Astrocyte of the hippocampus (primary cell): ENCODE data around the gene CDKN1B.
A peak's percentile ranks its signal among the peaks of the same experiment; 100 is the strongest.

Source experiments
- DNase-seq: peaks from one replicate; pipeline ENCODE4 v3.0.0; 2011; ENCODE audit warnings: low read depth, low spot score

Gene CDKN1B

DNA sequence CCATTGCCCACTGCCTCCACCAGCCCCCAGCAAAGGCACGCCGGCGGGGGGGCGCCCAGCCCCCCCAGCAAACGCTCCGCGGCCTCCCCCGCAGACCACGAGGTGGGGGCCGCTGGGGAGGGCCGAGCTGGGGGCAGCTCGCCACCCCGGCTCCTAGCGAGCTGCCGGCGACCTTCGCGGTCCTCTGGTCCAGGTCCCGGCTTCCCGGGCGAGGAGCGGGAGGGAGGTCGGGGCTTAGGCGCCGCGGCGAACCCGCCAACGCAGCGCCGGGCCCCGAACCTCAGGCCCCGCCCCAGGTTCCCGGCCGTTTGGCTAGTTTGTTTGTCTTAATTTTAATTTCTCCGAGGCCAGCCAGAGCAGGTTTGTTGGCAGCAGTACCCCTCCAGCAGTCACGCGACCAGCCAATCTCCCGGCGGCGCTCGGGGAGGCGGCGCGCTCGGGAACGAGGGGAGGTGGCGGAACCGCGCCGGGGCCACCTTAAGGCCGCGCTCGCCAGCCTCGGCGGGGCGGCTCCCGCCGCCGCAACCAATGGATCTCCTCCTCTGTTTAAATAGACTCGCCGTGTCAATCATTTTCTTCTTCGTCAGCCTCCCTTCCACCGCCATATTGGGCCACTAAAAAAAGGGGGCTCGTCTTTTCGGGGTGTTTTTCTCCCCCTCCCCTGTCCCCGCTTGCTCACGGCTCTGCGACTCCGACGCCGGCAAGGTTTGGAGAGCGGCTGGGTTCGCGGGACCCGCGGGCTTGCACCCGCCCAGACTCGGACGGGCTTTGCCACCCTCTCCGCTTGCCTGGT lies at the start of gene CDKN1B:
Gene CDKN1B, plus strand, starts transcription at position 576 of the 793 bp plus-strand sequence. CDS start 472 bp downstream, outside the sequence.
- peak; percentile 98 for DNase-seq

DNA sequence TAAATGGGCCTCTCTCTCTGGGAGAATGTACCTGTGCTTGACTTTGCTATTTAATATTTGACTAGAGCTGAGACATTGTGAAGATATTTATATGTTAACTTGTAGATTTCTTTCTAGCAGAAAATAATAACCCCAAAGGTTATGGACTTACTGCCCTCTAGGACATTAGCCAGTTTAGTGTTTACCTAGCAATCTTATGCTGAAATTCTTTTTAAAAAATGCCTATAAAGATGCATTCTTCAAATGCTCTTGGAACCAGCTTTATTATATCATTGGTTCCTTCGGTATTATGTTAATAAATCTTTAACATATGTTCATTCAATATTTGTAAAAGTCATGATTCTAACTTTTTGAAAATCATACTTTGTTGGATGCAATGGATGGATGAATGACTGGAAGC lies 49.2 kb upstream of the CDKN1B start:
- no peak for DNase-seq

DNA sequence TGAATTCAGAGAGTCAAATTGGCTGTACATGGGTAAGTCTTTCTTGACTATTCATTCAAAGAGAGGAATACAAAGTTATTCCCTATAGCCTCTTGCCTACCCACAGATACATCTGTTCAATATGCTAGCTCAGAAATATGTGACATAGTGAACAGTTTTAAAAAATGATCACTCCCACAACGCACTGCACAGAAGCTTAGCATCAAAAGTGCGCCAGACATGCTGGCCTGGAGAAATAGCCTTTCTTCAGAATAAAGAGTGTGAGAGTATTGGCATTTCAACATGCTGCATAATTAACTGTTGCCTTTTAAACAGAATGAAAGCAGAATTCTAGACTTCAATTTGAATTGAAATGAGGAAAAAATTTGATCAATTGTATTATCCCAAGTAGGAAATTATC lies 48.1 kb upstream of the CDKN1B start:
- no peak for DNase-seq

DNA sequence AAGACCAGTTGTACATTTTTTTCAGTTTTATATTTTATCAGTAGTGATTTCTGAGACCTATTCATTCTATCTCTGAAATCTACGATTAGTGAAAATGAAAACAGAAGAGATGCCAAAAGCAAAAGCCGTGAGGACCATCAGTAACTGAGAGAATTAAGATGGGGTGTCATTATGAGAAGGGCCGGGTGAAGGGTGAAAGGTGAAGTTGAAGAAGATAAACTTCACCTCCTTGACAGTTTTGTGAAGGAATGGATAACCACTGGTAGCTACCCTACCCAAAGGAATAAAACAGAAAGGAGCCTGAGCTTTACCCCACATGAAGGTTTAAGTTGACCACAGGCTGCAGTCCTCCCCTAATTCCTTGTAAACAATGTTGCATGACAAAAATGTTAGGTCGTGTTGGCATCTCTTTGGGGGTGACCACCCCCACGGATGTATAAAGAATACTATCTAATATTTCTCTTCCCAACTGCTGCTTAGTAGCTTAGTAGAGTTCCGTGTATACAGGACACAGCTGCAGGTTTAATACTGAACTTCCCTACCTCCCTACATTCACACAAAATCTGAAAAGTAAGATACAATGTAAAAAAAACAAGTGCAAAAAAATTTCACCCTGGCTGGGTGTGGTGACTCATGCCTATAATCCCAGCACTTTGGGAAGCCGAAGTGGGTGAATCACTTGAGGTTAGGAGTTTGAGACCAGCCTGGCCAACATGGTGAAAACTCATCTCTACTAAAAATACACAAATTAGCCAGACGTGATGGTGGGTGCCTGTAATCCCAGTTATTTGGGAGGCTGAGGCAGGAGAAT lies 45.1 kb upstream of the CDKN1B start:
- DNase-seq, result peak; percentile 55

DNA sequence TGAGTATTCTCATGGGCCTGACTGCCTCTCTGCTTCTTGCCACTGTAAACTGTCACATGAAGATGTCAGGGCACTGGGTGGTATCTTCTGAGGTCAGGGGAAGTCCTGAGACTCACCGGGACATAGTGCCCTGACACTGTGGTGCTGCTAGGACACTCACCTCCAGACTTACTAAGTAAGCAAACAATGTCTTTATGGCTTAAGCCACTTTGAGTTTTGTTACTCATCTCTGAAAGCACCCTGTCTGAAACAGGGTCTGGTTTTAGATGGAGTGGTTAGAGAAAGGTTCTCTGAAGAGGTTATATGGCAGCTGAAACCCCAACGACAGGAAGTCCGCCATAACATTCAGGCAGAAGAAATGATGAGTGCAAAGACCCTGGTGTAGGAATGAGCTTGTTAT lies 43.9 kb upstream of the CDKN1B start:
- no peak for DNase-seq

DNA sequence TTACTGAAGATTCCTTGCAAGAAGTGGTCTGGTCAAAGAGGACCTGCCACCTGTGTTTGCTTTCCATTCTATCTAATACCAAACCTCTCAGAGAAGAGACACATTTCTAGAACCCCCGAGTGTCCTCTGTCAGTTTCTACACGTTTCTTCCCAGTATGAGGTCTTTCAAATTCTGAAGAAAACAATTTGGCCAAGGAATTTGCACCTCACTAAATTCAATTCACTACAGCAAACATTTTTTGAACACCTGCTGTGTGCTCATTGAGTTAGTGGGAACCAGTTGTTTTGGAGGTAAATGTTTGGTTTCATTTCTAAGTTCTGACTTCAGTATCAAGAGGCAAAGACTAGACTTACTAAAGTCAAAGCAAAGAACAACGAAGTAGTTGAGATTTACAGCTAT lies 40.6 kb upstream of the CDKN1B start:
- DNase-seq, result no peak

DNA sequence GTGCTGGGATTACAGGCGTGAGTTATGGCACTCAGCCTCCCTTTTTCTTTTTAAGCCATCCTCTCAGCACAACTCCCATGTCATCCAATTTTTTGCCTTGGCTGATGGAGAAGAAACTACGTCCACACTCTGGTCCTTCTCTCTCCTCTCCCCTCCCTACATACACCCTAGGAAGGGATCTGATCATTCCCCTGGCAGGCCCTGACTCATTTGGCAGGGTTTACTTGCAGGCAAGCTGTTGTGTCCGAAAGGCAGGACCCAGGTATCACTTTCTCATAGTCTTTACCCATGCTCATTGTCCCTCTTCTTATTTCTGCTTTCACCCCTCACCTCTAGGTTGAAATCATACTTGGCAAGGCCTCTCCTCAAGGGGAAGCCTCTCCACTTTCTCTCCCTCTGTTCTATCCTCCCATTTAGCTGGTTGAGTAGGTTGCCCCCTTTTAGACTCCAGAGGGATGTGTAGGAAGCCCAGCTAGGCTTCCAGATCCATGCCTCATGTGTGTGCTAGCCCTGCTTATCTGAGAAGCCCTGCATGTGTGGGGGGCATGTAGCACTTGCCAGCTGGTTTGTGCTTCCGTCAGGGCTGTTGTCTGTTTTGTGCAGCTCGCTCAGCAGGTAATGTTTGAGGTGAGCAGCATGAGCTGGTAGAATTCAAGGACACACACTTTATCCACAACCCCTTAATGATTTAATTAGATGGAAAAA lies 36.0 kb upstream of the CDKN1B start:
- no peak for DNase-seq

DNA sequence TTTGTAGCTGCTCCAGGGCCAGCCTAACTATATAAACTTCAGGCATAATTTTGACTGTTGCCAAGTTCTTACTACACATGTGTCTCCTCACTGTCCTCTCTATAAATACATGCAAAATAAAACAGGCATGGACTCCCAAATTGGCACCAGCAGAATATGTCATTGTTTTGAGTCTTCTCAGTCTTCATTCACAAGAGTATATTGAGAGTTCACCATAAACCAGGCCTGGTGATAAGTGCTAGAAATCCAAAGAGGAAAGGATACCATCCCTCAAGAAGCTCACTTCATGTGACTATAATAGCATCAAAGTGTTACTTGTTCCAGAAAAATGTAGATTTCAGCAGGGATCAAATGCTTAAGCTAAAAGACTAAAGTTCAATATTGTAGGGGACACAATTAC lies 34.9 kb upstream of the CDKN1B start:
- no peak for DNase-seq

DNA sequence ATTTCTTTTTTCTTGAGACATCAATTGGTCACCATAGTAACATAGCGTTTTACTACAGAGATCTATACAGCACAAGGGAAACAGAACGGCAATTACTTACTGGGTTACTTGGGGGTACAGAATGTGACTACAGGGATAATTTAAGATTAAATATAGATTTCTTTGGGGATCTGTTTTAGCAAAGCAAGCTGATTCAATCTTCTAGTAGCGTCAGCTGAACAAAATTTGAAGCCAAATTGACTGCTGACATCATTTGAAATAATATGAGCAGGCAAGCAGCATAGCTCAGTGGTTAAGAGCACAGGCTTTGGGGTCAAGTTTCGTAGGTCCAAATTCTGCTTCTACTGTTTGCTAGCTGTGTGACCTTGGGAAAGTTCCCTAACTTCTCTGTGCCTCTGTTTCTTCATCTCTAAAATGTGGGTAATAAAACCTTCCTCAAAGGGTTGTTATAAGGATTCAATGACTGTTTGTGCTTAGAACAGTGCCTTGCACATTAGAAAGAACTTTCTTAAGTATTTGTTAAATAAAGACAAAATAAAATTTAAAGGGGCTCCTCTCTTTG lies 34.0 kb upstream of the CDKN1B start:
- no peak for DNase-seq

DNA sequence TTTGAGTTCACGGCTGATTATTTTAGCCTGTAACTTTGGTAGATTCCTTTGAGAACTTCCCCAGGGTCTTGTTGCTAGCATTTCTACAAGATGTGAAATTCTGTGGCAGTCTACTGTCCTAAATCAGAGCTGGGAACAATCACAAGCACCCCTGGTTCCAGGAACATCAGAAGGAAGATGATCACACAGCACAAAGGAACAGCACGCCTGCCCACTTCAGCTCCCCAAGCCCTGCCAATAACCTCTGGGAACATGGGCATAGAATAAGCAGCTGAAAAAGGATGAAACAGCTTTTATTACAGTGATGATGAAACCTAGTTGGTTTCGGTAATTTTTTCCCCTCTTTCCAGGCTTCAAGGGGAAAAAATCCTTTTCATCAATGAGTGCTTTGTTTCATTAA lies 33.4 kb upstream of the CDKN1B start:
- no peak for DNase-seq

DNA sequence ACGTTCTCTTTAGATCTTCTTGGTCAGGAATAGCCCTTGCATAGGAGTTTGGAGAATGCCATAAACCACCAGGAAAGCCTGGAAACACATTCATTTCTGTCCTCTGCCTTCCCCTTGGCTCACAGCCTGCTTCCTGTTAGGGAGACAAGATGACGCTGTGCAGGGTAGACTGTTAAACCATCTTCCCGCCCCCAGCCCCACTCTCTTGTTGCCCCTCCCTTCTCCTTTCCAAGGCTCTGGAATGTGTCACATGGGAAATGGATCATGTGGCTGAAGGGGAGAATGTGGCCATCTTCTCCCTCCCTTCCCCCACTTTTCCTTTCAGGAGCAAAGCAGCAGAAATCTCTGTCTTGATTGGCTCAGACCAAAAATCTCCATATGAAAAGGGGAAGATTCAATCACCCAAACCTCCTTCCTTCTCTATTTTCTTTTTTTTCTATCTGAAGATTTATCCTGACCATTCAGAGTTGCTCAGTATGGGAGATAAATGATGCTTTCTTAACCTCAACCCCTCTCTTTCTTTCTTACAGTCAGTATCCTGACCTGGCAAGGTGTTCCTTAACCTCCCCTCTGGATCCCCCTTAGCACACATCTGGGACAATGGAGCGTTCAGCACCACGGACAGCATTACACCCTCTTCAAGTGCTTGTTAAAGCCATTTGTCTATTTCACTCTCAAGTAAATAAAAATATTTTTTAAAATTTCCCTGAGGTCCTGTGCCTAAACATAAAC lies 32.6 kb upstream of the CDKN1B start:
- peak; percentile 67 for DNase-seq

DNA sequence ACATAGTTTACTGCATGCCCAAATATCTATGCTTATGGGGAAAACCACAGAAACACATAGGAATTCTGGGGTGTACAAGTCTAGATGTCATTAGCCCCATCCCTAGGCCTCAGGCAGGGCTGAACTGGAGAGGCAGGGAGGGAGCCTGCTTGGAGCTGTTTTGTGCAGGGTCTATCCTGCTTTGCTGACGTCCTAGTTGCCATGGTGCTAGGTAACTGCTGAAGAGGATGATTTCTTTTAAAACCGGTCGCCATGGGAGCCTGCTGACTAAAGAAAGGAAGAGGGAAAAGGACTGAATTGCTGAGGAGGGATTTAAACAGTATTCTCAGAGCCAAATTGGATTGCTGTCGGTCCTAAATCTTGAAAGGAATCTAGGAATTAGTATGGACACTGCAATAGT lies 31.9 kb upstream of the CDKN1B start:
- DNase-seq, result no peak

DNA sequence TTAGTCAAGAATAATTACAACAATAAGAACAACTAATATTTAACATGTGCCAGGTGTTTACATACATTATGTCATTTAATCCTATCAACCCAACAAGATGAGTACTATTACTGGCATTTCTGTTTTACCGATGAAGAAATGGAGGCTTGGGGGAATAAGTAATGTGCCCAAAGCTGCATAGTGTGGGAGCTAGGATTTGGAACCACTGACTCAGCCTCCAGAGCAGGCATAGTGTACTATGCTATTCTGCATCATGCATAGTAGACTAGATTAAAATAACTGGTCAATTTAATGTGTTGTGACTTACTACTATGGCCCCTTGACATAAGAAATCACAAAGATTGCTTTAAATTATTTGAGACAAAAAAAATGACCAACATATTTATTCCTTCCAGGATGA lies 30.7 kb upstream of the CDKN1B start:
- no peak for DNase-seq

DNA sequence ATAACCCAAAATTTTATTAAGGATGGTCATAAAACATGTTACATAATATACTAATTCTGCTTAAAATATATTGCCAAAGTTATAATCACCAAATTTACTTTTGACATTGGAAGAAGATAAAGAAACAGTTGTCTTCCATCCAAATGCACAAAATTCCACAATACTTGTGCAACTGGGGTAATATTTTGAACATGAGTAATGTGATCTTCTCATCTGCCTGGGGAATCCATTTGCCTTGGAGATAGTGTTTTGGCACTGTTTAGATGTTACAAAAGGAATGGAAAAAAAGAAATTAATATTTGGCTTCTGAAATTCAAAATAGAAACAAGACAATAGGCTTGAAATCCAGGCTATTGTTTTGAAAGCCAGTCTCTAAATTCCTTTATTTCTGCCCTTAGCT lies 30.2 kb upstream of the CDKN1B start:
- DNase-seq, result no peak

DNA sequence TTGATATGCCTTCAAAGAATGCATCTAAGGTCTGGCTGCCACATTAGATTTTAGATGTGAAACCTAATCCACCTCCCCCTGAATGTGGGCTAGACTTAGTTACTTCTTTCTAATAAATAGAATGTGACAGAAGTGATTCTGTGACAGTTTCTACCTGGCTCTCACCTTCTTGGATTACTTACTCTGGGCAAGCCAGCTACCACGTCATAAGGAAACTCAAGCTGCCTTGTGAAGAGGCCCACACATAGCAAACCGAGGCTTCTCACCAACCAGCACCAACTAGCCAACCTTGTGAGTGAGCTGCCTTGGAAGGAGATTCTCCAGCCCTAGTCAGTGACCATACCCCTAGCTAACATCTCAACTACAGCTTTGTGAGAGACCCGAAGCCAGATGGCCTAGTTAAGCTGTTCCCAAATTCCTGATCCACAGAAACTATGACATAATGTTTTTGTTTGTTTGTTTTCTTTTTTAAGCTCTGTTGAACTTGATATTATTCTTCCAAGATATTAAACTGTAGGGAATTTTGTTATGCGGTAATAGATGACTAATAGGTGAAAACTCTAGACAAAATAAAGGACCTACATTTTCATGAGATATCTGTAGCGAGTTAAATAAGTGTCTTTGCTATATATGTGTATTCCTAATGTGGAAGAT lies 27.4 kb upstream of the CDKN1B start:
- peak; percentile 17 for DNase-seq

DNA sequence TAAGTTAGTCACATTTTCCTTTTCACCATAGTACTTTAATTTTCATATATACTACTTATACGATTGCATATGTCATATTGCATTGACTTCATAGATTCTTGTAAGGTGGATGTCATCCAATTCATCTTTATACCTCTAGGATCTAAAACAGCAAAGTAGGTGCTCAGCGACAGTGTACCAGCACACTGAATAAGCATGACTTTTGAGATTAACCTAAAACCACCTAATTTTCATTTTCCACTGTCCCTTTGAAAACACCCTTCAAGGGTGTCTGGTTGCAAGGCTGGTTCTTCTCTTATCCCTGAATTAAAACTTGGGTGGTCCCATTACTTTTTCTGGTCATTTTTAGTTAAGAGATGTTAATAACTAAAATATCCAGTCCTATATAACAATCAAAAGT lies 25.6 kb upstream of the CDKN1B start:
- no peak for DNase-seq

DNA sequence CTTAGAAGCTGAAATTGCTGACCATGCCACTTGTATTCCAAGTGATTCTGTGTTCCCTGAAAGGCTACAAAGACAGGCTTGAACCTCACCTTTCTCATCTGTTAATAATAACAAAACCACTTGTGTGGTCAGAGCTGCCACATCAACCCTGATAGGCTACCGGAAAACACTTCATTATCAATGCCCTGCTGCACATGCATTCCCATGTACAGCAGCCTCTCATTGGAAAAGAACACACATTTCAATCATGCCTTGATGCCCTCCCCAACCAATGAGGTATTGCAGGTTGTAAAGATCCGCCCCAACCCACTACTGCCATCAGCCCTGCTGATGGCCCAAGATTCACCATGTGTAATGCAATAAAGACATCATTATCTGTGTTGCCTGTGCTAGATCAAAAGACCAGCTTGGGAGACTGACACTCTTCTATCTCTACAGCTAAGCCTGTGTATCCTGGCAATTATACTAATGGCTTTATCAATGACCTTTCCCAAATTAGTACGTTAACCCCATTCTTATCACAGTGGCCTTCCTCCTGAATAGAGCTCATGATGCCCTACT lies 24.0 kb upstream of the CDKN1B start:
- DNase-seq, result no peak

DNA sequence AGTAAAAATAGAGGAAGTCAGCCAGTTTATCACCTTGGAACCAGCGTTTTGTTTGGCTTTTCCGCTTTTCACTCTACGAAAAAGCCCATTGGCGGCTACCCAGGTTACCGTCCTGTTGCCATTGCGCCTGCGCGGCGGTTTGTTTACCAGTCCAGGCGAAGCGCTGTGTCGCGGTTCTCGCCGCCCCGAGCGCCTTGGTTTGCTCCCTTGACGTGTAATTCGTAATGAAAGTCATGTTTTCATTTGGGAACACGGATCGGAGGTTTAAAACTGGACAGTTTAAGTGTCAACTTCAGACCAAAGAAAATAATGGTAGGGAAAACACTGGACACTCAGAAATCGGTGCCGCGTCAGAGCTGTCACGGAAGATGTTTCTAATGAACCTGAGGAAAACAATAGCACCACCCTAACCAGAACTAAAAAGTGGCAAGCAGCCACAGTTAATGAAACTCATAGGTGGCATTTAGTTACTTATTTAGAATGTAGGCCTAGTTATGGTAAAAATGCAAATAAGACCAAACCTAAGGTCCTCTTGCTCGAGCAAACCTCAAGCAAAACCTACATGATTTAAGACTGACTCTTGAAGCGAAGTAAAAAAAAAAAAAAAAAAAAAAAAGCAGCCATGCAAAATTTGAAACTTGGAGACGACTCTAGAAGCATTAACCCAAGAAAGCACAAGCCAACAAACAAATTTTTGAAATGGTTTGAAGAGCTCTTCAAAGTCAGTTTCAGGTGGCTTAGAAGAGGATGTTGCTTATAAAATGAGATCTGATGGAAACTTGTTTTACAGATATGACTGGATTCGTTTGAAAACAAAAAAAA lies 20.4 kb upstream of the CDKN1B start:
- DNase-seq, result peak; percentile 91

DNA sequence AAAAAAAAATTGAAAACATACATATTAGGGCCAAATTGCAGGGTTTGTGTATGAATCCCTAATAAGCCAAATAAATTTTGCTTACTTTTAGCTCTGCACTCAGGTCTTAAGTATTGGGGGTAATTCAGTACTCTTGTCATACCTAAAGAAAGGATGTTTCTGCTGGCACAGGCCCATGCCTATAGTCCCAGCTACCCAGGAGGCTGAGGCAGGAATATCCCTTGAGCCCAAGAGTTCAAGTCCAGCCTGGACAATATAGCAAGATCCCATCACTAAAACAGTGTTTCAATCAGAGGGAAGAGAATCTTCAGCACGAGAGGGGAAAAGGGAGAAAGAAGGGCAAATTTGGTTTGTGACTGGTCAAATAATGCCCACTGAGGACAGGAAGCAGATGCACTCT lies 17.8 kb upstream of the CDKN1B start:
- DNase-seq, result no peak

DNA sequence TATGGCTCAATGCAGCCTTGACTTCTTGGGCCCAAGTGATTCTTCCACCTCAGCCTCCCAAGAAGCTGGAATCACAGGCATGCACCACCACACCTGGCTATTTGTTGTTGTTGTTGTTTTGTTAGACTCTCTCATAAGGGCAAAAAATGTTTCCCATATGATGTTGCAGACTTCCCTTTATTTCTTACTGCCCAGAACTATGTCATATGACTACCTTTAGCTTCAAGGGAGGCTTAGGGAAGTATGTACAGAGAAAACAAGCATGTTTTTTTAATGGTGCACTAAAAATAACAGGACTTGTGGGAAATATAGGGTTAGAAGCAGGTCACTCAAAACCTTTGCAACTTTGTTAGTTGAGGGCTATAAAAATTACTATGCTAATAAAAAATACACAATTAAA lies 16.9 kb upstream of the CDKN1B start:
- DNase-seq, result no peak
